ENCODE data around the gene CALHM3. TPM values are rescaled to one million over a fixed set of nuclear protein-coding genes. Genes with fewer than 3 reads are reported as not detected.
"Not testable (repeated sequence)": the region's sequence is repeated elsewhere in the genome, so short reads cannot be mapped to it uniquely, and the experiment has no call there.

The CALHM3 gene
- total and polyA plus RNA-seq, 5 donors = not detected

DNA sequence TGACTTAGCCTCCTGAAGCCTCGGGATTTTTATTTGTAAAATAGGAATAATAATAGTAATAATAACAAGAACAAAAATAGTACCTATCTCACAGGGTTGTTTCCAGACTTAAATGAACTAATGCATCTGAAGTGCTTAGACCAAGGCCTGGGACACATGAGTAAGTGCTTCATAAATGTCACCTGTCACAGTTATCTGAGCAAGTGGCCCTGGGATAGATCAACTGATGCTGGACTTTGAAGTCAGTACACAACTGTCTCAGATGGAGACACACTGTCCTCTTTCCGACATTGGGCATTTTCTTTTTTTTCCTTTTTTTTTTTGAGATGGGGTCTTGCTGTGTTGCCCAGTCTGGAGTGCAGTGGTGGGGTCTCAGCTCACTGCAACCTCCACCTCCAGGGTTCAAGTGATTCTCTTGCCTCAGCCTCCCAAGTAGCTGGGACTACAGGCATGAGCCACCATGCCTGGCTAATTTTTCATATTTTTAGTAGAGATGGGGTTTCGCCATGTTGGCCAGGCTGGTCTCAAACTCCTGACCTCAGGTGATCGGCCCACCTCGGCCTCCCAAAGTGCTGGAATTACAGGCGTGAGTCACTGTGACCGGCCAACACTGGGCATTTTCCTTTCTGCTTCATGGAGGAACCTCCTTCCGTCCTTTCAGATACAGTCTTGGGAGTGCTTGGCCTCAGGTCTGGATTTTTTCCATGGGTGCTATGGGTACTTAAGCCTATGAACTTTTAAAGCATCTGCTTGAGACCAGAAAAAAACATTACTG lies 7.8 kb upstream of the CALHM3 start:
- WGBS = 83% methylated on average over 8 of the region's 8 CpGs
- H3K27me3 ChIP-seq (ENCODE audit: control insufficient read depth, insufficient read depth); H3K9me3 ChIP-seq (ENCODE audit: control insufficient read depth, low read length); DNase-seq; H3K4me1 ChIP-seq (ENCODE audit: control insufficient read depth, insufficient read depth, low read length); ATAC-seq; H3K4me3 ChIP-seq (ENCODE audit: low read length); H3K27ac ChIP-seq (ENCODE audit: low read length); intact Hi-C loops (cut with DNase I): not testable (repeated sequence)

DNA sequence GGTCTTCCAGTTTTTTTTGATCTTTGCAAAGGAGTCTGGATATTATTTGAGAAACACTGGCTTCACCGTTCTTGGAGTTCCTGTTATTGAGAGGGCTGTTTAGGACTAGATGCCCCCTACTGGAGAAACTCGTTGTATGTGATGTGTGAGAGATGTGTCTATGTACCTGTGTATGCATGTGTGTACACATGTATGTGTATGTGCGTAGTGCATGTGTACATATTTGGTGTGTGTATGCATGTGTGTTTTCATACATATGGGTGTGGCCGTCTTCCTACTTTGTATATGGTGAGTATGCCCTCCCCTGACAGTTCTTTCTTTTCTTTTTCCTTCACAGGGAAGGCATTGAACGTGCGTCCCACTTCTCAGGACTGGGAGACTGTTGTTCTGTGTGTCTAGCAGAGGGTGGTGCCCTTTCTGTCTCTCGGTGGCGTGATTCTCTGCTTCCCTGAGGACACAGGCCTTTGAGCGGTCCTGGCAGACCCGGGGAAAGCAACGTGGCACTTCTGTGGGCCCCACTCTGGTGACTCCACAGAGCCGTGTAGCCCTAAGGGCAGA lies 3.0 kb upstream of the CALHM3 start:
- Histone ChIP-seq H3K27ac (ENCODE audit: low read length) (no peak overlapping the region), H3K4me1 (ENCODE audit: control insufficient read depth, insufficient read depth, low read length) (no peaks in the 10 kb centered on the region), H3K9me3 (ENCODE audit: control insufficient read depth, low read length) (no peaks in the 10 kb centered on the region), H3K4me3 (ENCODE audit: low read length) (no peak overlapping the region), H3K27me3 (ENCODE audit: control insufficient read depth, insufficient read depth) (no peaks in the 10 kb centered on the region)
- ATAC-seq (peak; percentile 69 to 70), DNase-seq (no peak)
- 54% methylated on average over 12 of the region's 12 CpGs for WGBS
- intact Hi-C loops (cut with DNase I) = loop anchor here in 1 of 4 donors (5.0 kb wide), 1 partner anchor 65 kb away; no protein-coding TSS in a partner anchor

DNA sequence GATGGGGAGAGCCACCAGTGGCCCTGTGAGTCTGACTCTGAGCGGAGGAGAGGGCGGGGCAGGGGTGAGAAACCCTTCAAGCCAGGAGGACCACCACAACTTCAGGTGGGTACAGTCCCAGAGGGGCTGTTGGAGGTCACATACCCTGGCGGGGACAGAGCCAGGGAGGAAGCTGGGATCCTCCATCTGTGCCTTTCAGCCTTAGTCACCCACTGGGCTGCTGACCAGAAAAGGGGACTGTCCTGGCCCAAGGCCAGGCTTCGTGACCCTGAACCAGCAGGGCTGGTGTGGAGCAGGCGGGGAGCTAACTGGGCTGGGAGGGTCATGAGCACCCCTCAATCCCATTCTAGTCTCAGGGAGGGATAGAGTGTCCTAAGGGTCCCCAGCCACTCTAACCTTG lies 1.5 kb upstream of the CALHM3 start:
- Histone ChIP-seq H3K27ac (ENCODE audit: low read length) (no peak overlapping the region), H3K4me1 (ENCODE audit: control insufficient read depth, insufficient read depth, low read length) (no peaks in the 10 kb centered on the region), H3K27me3 (ENCODE audit: control insufficient read depth, insufficient read depth) (no peaks in the 10 kb centered on the region), H3K9me3 (ENCODE audit: control insufficient read depth, low read length) (no peaks in the 10 kb centered on the region), H3K4me3 (ENCODE audit: low read length) (no peak overlapping the region)
- DNase-seq = peak in 2 of 3 donors; percentile 48 to 60
- ATAC-seq = peak; percentile 25 to 30
- intact Hi-C loops (cut with DNase I) = loop anchor here in 1 of 4 donors (5.0 kb wide), 1 partner anchor 63 kb away; no protein-coding TSS in a partner anchor
- WGBS = 68% methylated on average over 5 of the region's 5 CpGs

DNA sequence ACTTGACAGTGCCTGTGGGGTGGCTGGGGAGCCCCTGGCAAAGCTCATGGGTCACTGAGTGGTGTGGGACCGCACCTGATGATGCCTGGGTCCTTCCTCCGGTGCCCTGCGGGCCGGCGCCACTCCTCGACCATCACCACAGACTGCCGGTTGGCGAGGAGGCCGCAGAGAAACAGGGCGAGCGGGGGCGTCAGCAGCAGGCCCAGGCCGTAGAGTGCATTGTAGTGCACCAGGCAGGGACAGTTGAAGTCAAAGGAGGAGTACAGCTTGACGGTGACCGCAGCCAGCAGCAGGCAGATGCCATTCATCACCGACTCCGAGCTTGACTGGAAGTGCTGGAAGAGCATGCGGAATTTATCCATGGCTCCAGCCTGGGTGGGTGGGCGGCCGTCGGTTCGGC lies 369 bp downstream of the CALHM3 start:
- Histone ChIP-seq H3K27me3 (ENCODE audit: control insufficient read depth, insufficient read depth) (no peaks in the 10 kb centered on the region), H3K4me1 (ENCODE audit: control insufficient read depth, insufficient read depth, low read length) (no peaks in the 10 kb centered on the region), H3K4me3 (ENCODE audit: low read length) (no peak overlapping the region), H3K9me3 (ENCODE audit: control insufficient read depth, low read length) (no peaks in the 10 kb centered on the region), H3K27ac (ENCODE audit: low read length) (no peak overlapping the region)
- 84% methylated on average over 22 of the region's 22 CpGs for WGBS
- intact Hi-C loops (cut with DNase I) = no loop called here
- DNase-seq (no peak), ATAC-seq (no peak)

DNA sequence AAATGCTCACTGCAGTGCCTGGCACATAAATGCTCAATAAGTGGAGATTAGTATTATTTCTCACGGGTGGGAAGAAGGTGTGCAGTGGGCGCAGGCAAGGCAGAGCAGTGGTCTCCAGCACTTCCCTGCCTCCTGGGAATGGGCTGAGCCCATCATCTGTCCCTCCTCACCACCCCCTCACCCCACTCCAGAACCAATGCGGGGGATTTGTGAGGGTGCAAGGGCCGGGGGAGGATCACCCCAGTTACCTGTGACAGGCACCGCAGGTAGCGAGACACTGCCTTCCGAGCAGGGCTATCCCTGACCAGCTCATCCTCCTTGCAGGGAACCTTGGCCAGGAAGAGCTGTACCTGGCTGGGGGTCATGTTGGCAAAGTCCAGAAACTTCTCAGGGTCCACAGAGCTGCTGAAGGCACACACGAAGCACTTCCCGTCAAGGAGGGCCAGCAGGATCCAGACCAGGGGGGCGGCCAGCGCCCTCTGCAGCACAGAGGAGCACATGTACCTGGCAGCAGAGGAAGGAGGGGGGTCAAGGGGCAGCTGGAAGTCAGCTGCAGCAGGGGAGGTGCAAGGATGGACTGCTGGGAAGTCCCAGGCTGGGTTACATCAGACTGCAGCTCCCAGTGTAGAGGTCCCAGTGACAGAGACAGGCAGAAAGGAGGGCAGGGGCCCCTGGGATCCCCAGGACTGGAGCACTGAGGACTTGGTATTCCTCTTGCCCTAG lies 2.8 kb downstream of the CALHM3 start:
- ATAC-seq (no peak), DNase-seq (no peak)
- intact Hi-C loops (cut with DNase I) = no loop called here
- no peak overlapping the region for H3K4me3 ChIP-seq (ENCODE audit: low read length)
- 67% methylated on average over 11 of the region's 11 CpGs for WGBS
- no peaks in the 10 kb centered on the region for H3K27me3 ChIP-seq (ENCODE audit: control insufficient read depth, insufficient read depth)
- H3K27ac ChIP-seq (ENCODE audit: low read length) = no peak overlapping the region
- no peaks in the 10 kb centered on the region for H3K9me3 ChIP-seq (ENCODE audit: control insufficient read depth, low read length)
- H3K4me1 ChIP-seq (ENCODE audit: control insufficient read depth, insufficient read depth, low read length) = no peaks in the 10 kb centered on the region

DNA sequence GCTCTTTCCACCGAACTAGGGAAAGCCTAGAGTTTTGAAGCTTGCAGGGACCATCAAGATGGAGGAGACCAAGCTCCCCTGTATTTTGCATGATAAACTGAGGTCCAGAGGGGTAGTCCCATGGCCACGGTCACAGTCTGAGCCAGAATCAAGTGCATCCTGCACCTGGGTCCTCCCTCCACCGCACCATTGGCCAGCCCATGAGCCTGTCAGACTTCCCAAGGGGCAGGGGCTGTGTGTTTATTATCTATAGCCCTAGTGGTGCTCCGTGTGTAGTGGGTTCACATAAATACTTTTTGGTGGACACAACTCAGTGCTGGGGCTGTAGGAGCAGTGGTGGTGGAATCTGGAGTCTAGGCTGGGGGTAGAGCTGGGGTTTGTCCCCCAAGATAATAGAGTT lies 3.6 kb downstream of the CALHM3 start:
- no peak for ATAC-seq
- Histone ChIP-seq H3K4me1 (ENCODE audit: control insufficient read depth, insufficient read depth, low read length) (no peaks in the 10 kb centered on the region), H3K27ac (ENCODE audit: low read length) (no peak overlapping the region), H3K27me3 (ENCODE audit: control insufficient read depth, insufficient read depth) (no peaks in the 10 kb centered on the region), H3K9me3 (ENCODE audit: control insufficient read depth, low read length) (no peaks in the 10 kb centered on the region), H3K4me3 (ENCODE audit: low read length) (no peak overlapping the region)
- intact Hi-C loops (cut with DNase I) = no loop called here
- DNase-seq = no peak
- WGBS = 79% methylated on average over 4 of the region's 4 CpGs

DNA sequence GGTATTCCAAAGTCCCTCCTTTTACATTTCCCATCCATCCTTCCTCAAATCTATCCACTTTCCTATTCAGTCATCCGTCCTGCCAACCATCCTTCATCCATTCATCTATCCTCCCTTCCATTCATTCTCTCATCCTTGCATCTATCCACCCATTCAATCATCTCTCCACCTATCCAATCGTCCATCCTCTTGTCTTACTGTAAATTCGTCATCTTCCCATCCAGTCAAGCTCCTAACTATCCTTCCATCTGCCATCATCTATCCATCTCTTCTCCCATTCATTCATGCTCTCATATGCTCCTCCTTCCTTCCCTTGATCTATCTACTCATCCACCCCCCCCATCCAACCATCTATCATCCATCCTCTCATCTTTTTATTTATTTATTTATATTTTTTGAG lies 5.0 kb downstream of the CALHM3 start:
- H3K27me3 ChIP-seq (ENCODE audit: control insufficient read depth, insufficient read depth) = no peaks in the 10 kb centered on the region
- intact Hi-C loops (cut with DNase I) = no loop called here
- H3K27ac ChIP-seq (ENCODE audit: low read length) = no peak overlapping the region
- no peak overlapping the region for H3K4me3 ChIP-seq (ENCODE audit: low read length)
- WGBS = 88% methylated on average over 3 of the region's 3 CpGs
- H3K4me1 ChIP-seq (ENCODE audit: control insufficient read depth, insufficient read depth, low read length) = no peaks in the 10 kb centered on the region
- ATAC-seq (no peak), DNase-seq (no peak)
- no peaks in the 10 kb centered on the region for H3K9me3 ChIP-seq (ENCODE audit: control insufficient read depth, low read length)

DNA sequence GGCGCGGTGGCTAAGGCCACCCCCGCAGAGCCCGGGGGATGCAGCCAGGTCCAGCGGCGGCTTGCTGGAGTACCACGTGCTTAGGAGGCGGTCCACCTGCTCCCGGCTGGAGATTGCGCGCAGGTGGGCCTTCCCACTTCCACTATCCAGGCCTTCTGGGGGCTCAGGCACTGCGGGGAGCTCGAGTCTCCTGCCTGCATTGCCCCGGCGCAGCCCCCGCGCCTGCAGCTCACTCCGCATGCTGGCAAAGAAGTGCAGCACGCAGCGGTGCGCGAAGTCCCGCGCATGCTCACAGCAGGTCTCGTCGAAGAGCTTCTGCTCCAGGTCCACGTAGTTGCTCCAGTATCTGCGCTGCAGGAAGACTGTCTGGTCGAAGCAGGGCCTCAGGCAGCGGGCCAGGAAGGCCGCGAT lies 5.8 kb downstream of the CALHM3 start:
- H3K4me1 ChIP-seq (ENCODE audit: control insufficient read depth, insufficient read depth, low read length) = no peaks in the 10 kb centered on the region

DNA sequence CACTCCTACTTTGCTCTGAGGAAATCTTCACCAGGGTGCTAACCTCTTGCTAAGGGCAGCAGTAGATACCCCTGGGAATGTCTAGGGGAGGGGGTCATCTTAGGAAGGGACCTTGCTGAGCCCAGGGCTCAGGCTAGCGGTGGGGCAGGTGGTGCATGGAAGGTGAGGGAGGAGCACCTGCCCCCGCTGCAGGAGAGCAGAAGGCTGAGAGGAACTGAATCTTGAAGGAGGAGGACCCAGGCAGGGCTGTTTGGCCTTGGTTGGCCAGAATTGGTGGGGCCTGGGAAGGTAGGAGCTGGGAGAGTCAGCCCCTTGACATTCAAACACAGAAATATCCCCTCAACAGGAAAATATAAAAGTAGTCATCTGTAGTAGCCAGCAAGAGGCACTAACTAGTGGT lies 7.0 kb downstream of the CALHM3 start:
- no peaks in the 10 kb centered on the region for H3K27me3 ChIP-seq (ENCODE audit: control insufficient read depth, insufficient read depth)

More for the DNA sequence above, 5.8 kb downstream of the CALHM3 start:
- intact Hi-C loops (cut with DNase I) = no loop called here
- H3K27me3 ChIP-seq (ENCODE audit: control insufficient read depth, insufficient read depth) = no peaks in the 10 kb centered on the region
- 61% methylated on average over 32 of the region's 32 CpGs for WGBS
- ATAC-seq (no peak), DNase-seq (peak in 2 of 3 donors; percentile 64 to 69)
- no peaks in the 10 kb centered on the region for H3K9me3 ChIP-seq (ENCODE audit: control insufficient read depth, low read length)
- no peak overlapping the region for H3K4me3 ChIP-seq (ENCODE audit: low read length)
- H3K27ac ChIP-seq (ENCODE audit: low read length) = no peak overlapping the region

DNA sequence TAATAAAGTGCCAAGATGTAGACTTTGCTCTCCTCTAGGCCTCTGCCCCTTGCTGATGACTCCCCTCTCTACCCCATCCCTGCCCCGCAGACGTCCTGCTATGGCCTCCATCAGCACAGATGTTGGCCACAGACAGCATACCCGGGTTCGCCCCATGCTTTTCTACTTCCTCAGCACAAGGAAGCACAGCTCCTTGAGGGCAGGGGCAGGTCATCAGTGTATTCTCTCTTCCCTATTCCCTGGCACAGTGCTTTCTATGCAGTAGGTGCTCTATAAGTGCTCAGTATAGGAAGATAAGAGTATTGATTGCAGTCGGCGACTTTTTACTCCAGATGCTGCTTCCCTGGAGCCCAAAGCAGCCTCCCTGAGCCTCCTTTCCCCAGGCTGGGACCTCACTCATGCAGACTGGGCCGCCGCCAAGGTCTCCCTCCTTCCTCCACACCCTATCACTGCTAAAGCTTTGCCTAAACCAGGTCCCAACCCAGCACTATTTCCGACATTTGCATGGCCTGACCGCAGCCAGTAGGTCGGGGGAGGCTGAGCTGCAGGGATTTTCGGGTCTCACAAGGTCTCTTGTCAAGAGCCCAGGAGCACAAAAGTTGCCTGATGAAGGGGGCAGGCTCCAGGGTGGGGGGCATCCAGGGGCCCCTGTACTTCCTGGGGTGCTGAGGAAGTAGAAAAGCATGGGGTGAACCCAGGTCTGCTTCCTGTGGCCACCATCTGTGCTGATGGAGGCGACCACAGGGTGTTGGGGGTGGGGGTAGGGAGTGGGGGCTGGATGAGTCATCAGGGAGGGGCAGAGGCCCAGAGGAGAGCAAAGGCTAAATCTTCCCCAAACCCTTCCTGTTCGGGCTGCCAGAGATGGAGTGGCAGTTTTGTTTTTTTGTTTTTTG lies 8.0 kb downstream of the CALHM3 start:
- Histone ChIP-seq H3K4me1 (ENCODE audit: control insufficient read depth, insufficient read depth, low read length) (no peaks in the 10 kb centered on the region), H3K9me3 (ENCODE audit: control insufficient read depth, low read length) (no peaks in the 10 kb centered on the region), H3K27ac (ENCODE audit: low read length) (no peak overlapping the region), H3K4me3 (ENCODE audit: low read length) (no peak overlapping the region), H3K27me3 (ENCODE audit: control insufficient read depth, insufficient read depth) (no peaks in the 10 kb centered on the region)
- WGBS = 53% methylated on average over 14 of the region's 14 CpGs
- DNase-seq (peak; percentile 75 to 88 (median 83)), ATAC-seq (peak; percentile 76 to 89)
- intact Hi-C loops (cut with DNase I) = no loop called here

More for the DNA sequence above, 7.0 kb downstream of the CALHM3 start:
- ATAC-seq = no peak
- 97% methylated on average over 2 of the region's 2 CpGs for WGBS
- Histone ChIP-seq H3K4me1 (ENCODE audit: control insufficient read depth, insufficient read depth, low read length) (no peaks in the 10 kb centered on the region), H3K4me3 (ENCODE audit: low read length) (no peak overlapping the region), H3K27ac (ENCODE audit: low read length) (no peak overlapping the region), H3K9me3 (ENCODE audit: control insufficient read depth, low read length) (no peaks in the 10 kb centered on the region)
- intact Hi-C loops (cut with DNase I) = no loop called here
- DNase-seq = peak in 1 of 3 donors; percentile 4
